ENCODE measurements around the gene PTRH2. TPM values are rescaled to one million over a fixed set of nuclear protein-coding genes. Genes with fewer than 3 reads are reported as not detected.

The PTRH2 gene
- total RNA-seq, 4 donors from 2014 or later = 14.5 to 33.7 (median 20.0) TPM

DNA sequence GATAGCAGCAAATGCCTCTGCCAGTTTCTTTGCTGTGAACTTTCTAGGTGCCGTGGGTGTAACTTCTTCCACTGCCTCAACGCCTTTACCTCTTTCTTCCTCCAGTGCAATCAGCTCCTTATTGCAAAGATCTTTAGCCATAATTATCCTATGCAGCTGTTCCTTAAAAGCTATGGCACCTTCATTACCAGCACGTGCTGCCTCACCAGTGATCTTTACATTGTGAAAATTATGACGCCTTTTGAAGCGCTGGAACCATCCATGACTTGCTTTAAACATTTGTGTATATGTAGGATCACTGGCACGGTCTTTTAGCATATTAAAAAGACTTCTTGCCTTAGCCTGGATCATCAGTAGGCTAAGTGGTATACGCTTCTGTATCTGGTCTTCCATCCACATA, 8.0 kb downstream of the PTRH2 start:
- H3K4me3 ChIP-seq = no peak overlapping the region
- TF ChIP-seq, protein P1, sequence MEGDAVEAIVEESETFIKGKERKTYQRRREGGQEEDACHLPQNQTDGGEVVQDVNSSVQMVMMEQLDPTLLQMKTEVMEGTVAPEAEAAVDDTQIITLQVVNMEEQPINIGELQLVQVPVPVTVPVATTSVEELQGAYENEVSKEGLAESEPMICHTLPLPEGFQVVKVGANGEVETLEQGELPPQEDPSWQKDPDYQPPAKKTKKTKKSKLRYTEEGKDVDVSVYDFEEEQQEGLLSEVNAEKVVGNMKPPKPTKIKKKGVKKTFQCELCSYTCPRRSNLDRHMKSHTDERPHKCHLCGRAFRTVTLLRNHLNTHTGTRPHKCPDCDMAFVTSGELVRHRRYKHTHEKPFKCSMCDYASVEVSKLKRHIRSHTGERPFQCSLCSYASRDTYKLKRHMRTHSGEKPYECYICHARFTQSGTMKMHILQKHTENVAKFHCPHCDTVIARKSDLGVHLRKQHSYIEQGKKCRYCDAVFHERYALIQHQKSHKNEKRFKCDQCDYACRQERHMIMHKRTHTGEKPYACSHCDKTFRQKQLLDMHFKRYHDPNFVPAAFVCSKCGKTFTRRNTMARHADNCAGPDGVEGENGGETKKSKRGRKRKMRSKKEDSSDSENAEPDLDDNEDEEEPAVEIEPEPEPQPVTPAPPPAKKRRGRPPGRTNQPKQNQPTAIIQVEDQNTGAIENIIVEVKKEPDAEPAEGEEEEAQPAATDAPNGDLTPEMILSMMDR (IDR thresholded peaks at IDR 0.05) = no peak
- no peak for TF ChIP-seq POLR2A (IDR thresholded peaks at IDR 0.05)
- no peak for TF ChIP-seq POLR2AphosphoS5 (IDR thresholded peaks at IDR 0.05)
- TF ChIP-seq EP300 (IDR thresholded peaks at IDR 0.05; ENCODE audit: low read depth) = no peak
- H3K27me3 ChIP-seq = no peaks in the 10 kb centered on the region
- no peak for DNase-seq
- no peaks in the 10 kb centered on the region for H3K9me3 ChIP-seq
- WGBS, 2 donors (ENCODE audit: low coverage in 1 of 2) = 96 to 100% methylated on average over 2 to 7 of the region's 7 CpGs
- H3K36me3 ChIP-seq = peaks cover 0 to 21% (median 3%) of the 10 kb centered on the region in 4 donors
- intact Hi-C loops (cut with DNase I; ENCODE audit: low total_unique reads) (no loop called here), in situ Hi-C loops (cut with MboI; ENCODE audit: low pct_ligation_motif_present in 1 of 4, low pct_unique_long_range_greater_than_20kb in 1 of 4, low sequenced_read_pairs in 3 of 4) (no loop called here)
- H3K4me1 ChIP-seq = peaks cover 0 to 20% (median 7%) of the 10 kb centered on the region in 4 donors
- no peak overlapping the region for H3K27ac ChIP-seq

DNA sequence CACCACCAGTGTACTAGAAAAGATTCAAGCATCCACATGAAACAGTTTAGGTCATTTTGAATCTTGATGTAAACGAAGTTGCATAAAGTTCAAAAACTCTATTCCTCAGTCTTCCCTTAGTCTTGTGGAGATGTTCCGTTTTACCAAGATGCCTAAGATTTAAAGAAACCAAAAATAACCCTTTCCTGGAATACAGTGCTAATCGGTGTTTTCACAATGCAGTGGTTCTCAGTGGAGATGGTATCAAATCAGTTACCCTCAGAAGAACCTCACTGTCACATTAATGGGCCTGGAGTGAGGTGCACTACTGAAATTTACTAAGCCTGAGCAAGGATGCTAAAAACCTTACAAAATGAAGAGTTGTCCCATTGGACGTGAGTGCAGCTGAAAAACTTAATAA, 9.1 kb downstream of the PTRH2 start:
- WGBS, 2 donors (ENCODE audit: low coverage in 1 of 2) = 80 to 81% methylated on average over 4 of the region's 4 CpGs
- TF ChIP-seq, protein P1 (IDR thresholded peaks at IDR 0.05) = no peak
- TF ChIP-seq EP300 (IDR thresholded peaks at IDR 0.05; ENCODE audit: low read depth) (no peak), POLR2A (IDR thresholded peaks at IDR 0.05) (no peak), POLR2AphosphoS5 (IDR thresholded peaks at IDR 0.05) (no peak)
- no peak overlapping the region for H3K4me3 ChIP-seq
- H3K27ac ChIP-seq = no peak overlapping the region
- no peaks in the 10 kb centered on the region for H3K9me3 ChIP-seq
- intact Hi-C loops (cut with DNase I; ENCODE audit: low total_unique reads) (no loop called here), in situ Hi-C loops (cut with MboI; ENCODE audit: low pct_ligation_motif_present in 1 of 4, low pct_unique_long_range_greater_than_20kb in 1 of 4, low sequenced_read_pairs in 3 of 4) (no loop called here)
- DNase-seq = no peak
- H3K27me3 ChIP-seq = no peaks in the 10 kb centered on the region
- H3K36me3 ChIP-seq = peaks cover 0 to 31% (median 8%) of the 10 kb centered on the region in 4 donors
- H3K4me1 ChIP-seq = peaks cover 0 to 21% (median 7%) of the 10 kb centered on the region in 4 donors

DNA sequence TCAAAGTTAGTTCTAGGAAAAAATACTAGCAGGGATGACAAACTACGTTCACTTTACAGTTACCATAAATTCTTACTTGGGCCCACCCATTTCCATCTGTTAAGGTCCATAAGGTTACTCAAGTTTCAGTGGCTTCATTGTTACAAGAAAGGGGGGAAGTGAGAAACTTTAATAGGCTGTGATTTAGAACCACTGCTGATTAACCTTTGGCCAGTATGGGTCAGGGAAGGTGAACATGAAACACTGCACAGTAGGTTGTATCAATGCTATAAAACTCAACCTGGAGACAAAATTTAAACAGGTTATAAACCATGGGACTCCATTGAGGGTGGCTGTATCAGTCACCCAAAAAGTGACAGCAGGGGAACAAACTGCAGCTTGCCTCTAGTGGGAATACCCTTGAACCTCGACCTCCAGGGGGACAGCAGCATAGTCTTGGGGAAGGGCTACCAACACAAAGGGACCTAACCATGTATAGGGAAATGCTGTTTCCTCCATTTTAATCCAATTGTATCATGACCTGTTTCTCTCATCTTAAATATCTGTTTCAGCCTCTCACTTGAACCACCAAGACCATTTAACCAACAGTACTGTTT, 10.4 kb downstream of the PTRH2 start:
- no peak overlapping the region for H3K4me3 ChIP-seq
- DNase-seq = no peak
- intact Hi-C loops (cut with DNase I; ENCODE audit: low total_unique reads) (no loop called here), in situ Hi-C loops (cut with MboI; ENCODE audit: low pct_ligation_motif_present in 1 of 4, low pct_unique_long_range_greater_than_20kb in 1 of 4, low sequenced_read_pairs in 3 of 4) (no loop called here)
- H3K4me1 ChIP-seq = peaks cover 0 to 13% (median 7%) of the 10 kb centered on the region in 4 donors
- H3K36me3 ChIP-seq = peaks cover 0 to 43% (median 12%) of the 10 kb centered on the region in 4 donors
- no peaks in the 10 kb centered on the region for H3K9me3 ChIP-seq
- WGBS, 2 donors (ENCODE audit: low coverage in 1 of 2) = 59 to 63% methylated on average over 2 of the region's 2 CpGs
- no peaks in the 10 kb centered on the region for H3K27me3 ChIP-seq
- peak in 1 of 3 donors; percentile 40 for TF ChIP-seq POLR2AphosphoS5 (IDR thresholded peaks at IDR 0.05)
- no peak for TF ChIP-seq EP300 (IDR thresholded peaks at IDR 0.05; ENCODE audit: low read depth)
- TF ChIP-seq, protein P1 (IDR thresholded peaks at IDR 0.05) = no peak
- TF ChIP-seq POLR2A (IDR thresholded peaks at IDR 0.05) = peak; percentile 8
- H3K27ac ChIP-seq = peak overlapping the region in 3 of 4 donors; percentile 32 to 37 (median 35)

DNA sequence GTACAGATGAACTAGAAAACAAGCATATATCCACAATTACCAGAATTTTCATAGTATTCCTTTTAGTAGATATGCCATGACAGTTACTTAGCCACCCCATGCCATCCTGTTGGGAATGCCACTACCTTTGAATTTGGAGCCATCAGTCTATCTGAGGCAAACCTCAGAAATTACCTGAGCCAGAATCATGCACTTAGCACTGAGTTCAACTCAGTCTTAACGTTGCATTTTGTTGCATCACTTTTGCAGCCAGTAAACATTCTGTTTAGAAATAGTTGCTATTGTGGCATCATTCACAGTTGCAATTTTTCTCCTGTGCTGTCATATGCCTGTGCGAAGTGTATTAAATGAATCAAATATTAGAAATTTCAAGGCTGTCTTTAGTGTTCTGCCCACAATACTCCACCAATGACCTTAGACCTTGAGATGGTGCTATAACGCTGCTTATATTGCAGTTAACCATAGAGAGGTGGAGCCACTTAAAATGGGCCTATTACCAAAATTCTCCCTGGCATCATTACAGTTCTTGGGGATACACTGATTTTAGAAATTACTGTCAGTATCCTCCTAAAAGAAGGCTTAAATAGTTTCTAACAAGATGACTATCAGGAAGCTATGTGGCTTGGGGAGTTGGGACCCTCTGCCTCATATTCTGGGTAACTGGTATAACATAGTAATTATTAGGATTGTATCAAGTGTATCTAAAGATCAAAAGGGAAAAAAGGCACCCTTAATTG, 11.1 kb downstream of the PTRH2 start:
- WGBS, 2 donors (ENCODE audit: low coverage in 1 of 2) = 53 to 58% methylated on average over 2 to 3 of the region's 3 CpGs
- DNase-seq = no peak
- in situ Hi-C loops (cut with MboI; ENCODE audit: low pct_ligation_motif_present in 1 of 4, low pct_unique_long_range_greater_than_20kb in 1 of 4, low sequenced_read_pairs in 3 of 4) (no loop called here), intact Hi-C loops (cut with DNase I; ENCODE audit: low total_unique reads) (no loop called here)
- Histone ChIP-seq H3K27me3 (no peaks in the 10 kb centered on the region), H3K4me3 (no peak overlapping the region), H3K4me1 (peaks cover 0 to 13% (median 7%) of the 10 kb centered on the region in 4 donors), H3K36me3 (peaks cover 0 to 47% (median 14%) of the 10 kb centered on the region in 4 donors), H3K9me3 (no peaks in the 10 kb centered on the region), H3K27ac (peak overlapping the region in 2 of 4 donors; percentile 18 to 32)
- TF ChIP-seq POLR2A (IDR thresholded peaks at IDR 0.05) = no peak
- TF ChIP-seq, protein P1 (IDR thresholded peaks at IDR 0.05) = no peak
- TF ChIP-seq EP300 (IDR thresholded peaks at IDR 0.05; ENCODE audit: low read depth) = no peak
- no peak for TF ChIP-seq POLR2AphosphoS5 (IDR thresholded peaks at IDR 0.05)

Data from transverse colon (tissue), 4 donors.